K562 treated with DMSO at 1 percent for 12 hours (cell line): ENCODE data around the gene ANKRD60. TPM values are rescaled to one million over a fixed set of nuclear protein-coding genes. Genes with fewer than 3 reads are reported as not detected.

ENCODE experiments used
- total RNA-seq: library from RNA; unstranded; fragments of 300-600 nt; gene quantifications from 2 replicates; pipeline ENCODE4 v1.2.3, GENCODE V29; 2022; ENCODE audit not compliant: insufficient read depth

Gene ANKRD60
- total RNA-seq: not detected in 2 replicates

GRCh38 chr20:58228484-58229197 lies at the start of gene ANKRD60:
Gene ANKRD60, minus strand, starts transcription at chr20:58228653. Its CDS starts 0 bp downstream, at chr20:58228653.

Other genes starting within 250 kb of the ANKRD60 start
- gene RAB22A, start 81.1 kb upstream of the ANKRD60 start, total RNA-seq: 2.5 and 6.8 TPM in 2 replicates
- gene VAPB, start 160.6 kb upstream of the ANKRD60 start, total RNA-seq: 29.9 and 33.1 TPM in 2 replicates